Measurements from ENCODE around the gene COX8C. TPM values are rescaled to one million over a fixed set of nuclear protein-coding genes. Genes with fewer than 3 reads are reported as not detected.

Gene COX8C
- total RNA-seq, 1 donor from 2014 or later, result not detected

- Mint-ChIP-seq H3K27ac (no peak overlapping the region), H3K4me3 (ENCODE audit: low read depth) (no peak overlapping the region), H3K36me3 (ENCODE audit: low read depth) (peaks cover 4% of the 10 kb centered on the region), H3K9me3 (no peaks in the 10 kb centered on the region), H3K27me3 (ENCODE audit: low read depth) (no peaks in the 10 kb centered on the region), H3K4me1 (ENCODE audit: low read depth) (peaks cover 12% of the 10 kb centered on the region)
- DNase-seq (ENCODE audit: low spot score), result no peak
- intact Hi-C loops (cut with micrococcal nuclease), result no loop called here
These were observed 31.4 kb upstream of the COX8C start for GRCh38 chr14:93315575-93315974.

GRCh38 chr14:93316716-93317115 lies 30.3 kb upstream of the COX8C start:
- Mint-ChIP-seq H3K27ac (no peak overlapping the region), H3K4me3 (ENCODE audit: low read depth) (no peak overlapping the region), H3K27me3 (ENCODE audit: low read depth) (no peaks in the 10 kb centered on the region), H3K36me3 (ENCODE audit: low read depth) (peaks cover 4% of the 10 kb centered on the region), H3K9me3 (no peaks in the 10 kb centered on the region), H3K4me1 (ENCODE audit: low read depth) (peaks cover 12% of the 10 kb centered on the region)
- intact Hi-C loops (cut with micrococcal nuclease), result no loop called here
- DNase-seq (ENCODE audit: low spot score), result no peak

GRCh38 chr14:93317210-93317874 lies 29.6 kb upstream of the COX8C start:
- peaks cover 12% of the 10 kb centered on the region for H3K4me1 Mint-ChIP-seq (ENCODE audit: low read depth)
- H3K9me3 Mint-ChIP-seq, result no peaks in the 10 kb centered on the region
- H3K27me3 Mint-ChIP-seq (ENCODE audit: low read depth), result no peaks in the 10 kb centered on the region
- DNase-seq (ENCODE audit: low spot score), result no peak
- intact Hi-C loops (cut with micrococcal nuclease), result no loop called here
- H3K27ac Mint-ChIP-seq, result no peak overlapping the region
- no peak overlapping the region for H3K4me3 Mint-ChIP-seq (ENCODE audit: low read depth)
- peaks cover 4% of the 10 kb centered on the region for H3K36me3 Mint-ChIP-seq (ENCODE audit: low read depth)

- intact Hi-C loops (cut with micrococcal nuclease), result no loop called here
- no peak overlapping the region for H3K4me3 Mint-ChIP-seq (ENCODE audit: low read depth)
- no peaks in the 10 kb centered on the region for H3K9me3 Mint-ChIP-seq
- peaks cover 4% of the 10 kb centered on the region for H3K36me3 Mint-ChIP-seq (ENCODE audit: low read depth)
- peaks cover 12% of the 10 kb centered on the region for H3K4me1 Mint-ChIP-seq (ENCODE audit: low read depth)
- H3K27ac Mint-ChIP-seq, result no peak overlapping the region
- no peak for DNase-seq (ENCODE audit: low spot score)
- H3K27me3 Mint-ChIP-seq (ENCODE audit: low read depth), result no peaks in the 10 kb centered on the region
These were observed 28.8 kb upstream of the COX8C start for GRCh38 chr14:93317875-93318807.

GRCh38 chr14:93318927-93319326 lies 28.1 kb upstream of the COX8C start:
- Mint-ChIP-seq H3K36me3 (ENCODE audit: low read depth) (peaks cover 12% of the 10 kb centered on the region), H3K27me3 (ENCODE audit: low read depth) (no peaks in the 10 kb centered on the region), H3K4me3 (ENCODE audit: low read depth) (no peak overlapping the region), H3K4me1 (ENCODE audit: low read depth) (peaks cover 12% of the 10 kb centered on the region), H3K27ac (no peak overlapping the region), H3K9me3 (no peaks in the 10 kb centered on the region)
- no peak for DNase-seq (ENCODE audit: low spot score)
- intact Hi-C loops (cut with micrococcal nuclease), result no loop called here

- H3K9me3 Mint-ChIP-seq, result no peaks in the 10 kb centered on the region
- no peak overlapping the region for H3K27ac Mint-ChIP-seq
- no peak overlapping the region for H3K4me3 Mint-ChIP-seq (ENCODE audit: low read depth)
- intact Hi-C loops (cut with micrococcal nuclease), result no loop called here
- no peak for DNase-seq (ENCODE audit: low spot score)
- H3K27me3 Mint-ChIP-seq (ENCODE audit: low read depth), result no peaks in the 10 kb centered on the region
- H3K4me1 Mint-ChIP-seq (ENCODE audit: low read depth), result peaks cover 12% of the 10 kb centered on the region
- H3K36me3 Mint-ChIP-seq (ENCODE audit: low read depth), result peaks cover 14% of the 10 kb centered on the region
These were observed 27.5 kb upstream of the COX8C start for GRCh38 chr14:93319494-93319893.

- H3K27ac Mint-ChIP-seq, result no peak overlapping the region
- H3K4me3 Mint-ChIP-seq (ENCODE audit: low read depth), result no peak overlapping the region
- peaks cover 12% of the 10 kb centered on the region for H3K4me1 Mint-ChIP-seq (ENCODE audit: low read depth)
- H3K9me3 Mint-ChIP-seq, result no peaks in the 10 kb centered on the region
- no peaks in the 10 kb centered on the region for H3K27me3 Mint-ChIP-seq (ENCODE audit: low read depth)
- DNase-seq (ENCODE audit: low spot score), result no peak
- intact Hi-C loops (cut with micrococcal nuclease), result no loop called here
- H3K36me3 Mint-ChIP-seq (ENCODE audit: low read depth), result peaks cover 17% of the 10 kb centered on the region
These were observed 27.0 kb upstream of the COX8C start for GRCh38 chr14:93319958-93320357.

GRCh38 chr14:93320489-93320888 lies 26.5 kb upstream of the COX8C start:
- Mint-ChIP-seq H3K36me3 (ENCODE audit: low read depth) (peaks cover 17% of the 10 kb centered on the region), H3K27ac (no peak overlapping the region), H3K4me1 (ENCODE audit: low read depth) (peaks cover 12% of the 10 kb centered on the region), H3K27me3 (ENCODE audit: low read depth) (no peaks in the 10 kb centered on the region), H3K4me3 (ENCODE audit: low read depth) (no peak overlapping the region), H3K9me3 (no peaks in the 10 kb centered on the region)
- intact Hi-C loops (cut with micrococcal nuclease), result no loop called here
- DNase-seq (ENCODE audit: low spot score), result no peak

- Mint-ChIP-seq H3K9me3 (no peaks in the 10 kb centered on the region), H3K4me1 (ENCODE audit: low read depth) (peaks cover 12% of the 10 kb centered on the region)
- intact Hi-C loops (cut with micrococcal nuclease), result no loop called here
These were observed 23.9 kb upstream of the COX8C start for GRCh38 chr14:93322929-93323599.

GRCh38 chr14:93323600-93324174 lies 23.3 kb upstream of the COX8C start:
- intact Hi-C loops (cut with micrococcal nuclease), result no loop called here
- no peaks in the 10 kb centered on the region for H3K27me3 Mint-ChIP-seq (ENCODE audit: low read depth)
- H3K4me3 Mint-ChIP-seq (ENCODE audit: low read depth), result no peak overlapping the region
- peaks cover 12% of the 10 kb centered on the region for H3K4me1 Mint-ChIP-seq (ENCODE audit: low read depth)
- no peak for DNase-seq (ENCODE audit: low spot score)
- no peak overlapping the region for H3K27ac Mint-ChIP-seq
- no peaks in the 10 kb centered on the region for H3K9me3 Mint-ChIP-seq
- peaks cover 12% of the 10 kb centered on the region for H3K36me3 Mint-ChIP-seq (ENCODE audit: low read depth)

More at GRCh38 chr14:93322929-93323599, 23.9 kb upstream of the COX8C start:
- Mint-ChIP-seq H3K4me3 (ENCODE audit: low read depth) (no peak overlapping the region), H3K36me3 (ENCODE audit: low read depth) (peaks cover 13% of the 10 kb centered on the region), H3K27ac (no peak overlapping the region), H3K27me3 (ENCODE audit: low read depth) (no peaks in the 10 kb centered on the region)
- DNase-seq (ENCODE audit: low spot score), result no peak

GRCh38 chr14:93326196-93326595 lies 20.8 kb upstream of the COX8C start:
- Mint-ChIP-seq H3K27ac (no peak overlapping the region), H3K4me1 (ENCODE audit: low read depth) (peaks cover 17% of the 10 kb centered on the region), H3K27me3 (ENCODE audit: low read depth) (no peaks in the 10 kb centered on the region), H3K36me3 (ENCODE audit: low read depth) (peaks cover 12% of the 10 kb centered on the region), H3K9me3 (no peaks in the 10 kb centered on the region), H3K4me3 (ENCODE audit: low read depth) (no peak overlapping the region)
- DNase-seq (ENCODE audit: low spot score), result no peak
- intact Hi-C loops (cut with micrococcal nuclease), result no loop called here

GRCh38 chr14:93328546-93328945 lies 18.4 kb upstream of the COX8C start:
- peaks cover 24% of the 10 kb centered on the region for H3K4me1 Mint-ChIP-seq (ENCODE audit: low read depth)
- H3K9me3 Mint-ChIP-seq, result no peaks in the 10 kb centered on the region
- intact Hi-C loops (cut with micrococcal nuclease), result no loop called here
- no peak for DNase-seq (ENCODE audit: low spot score)
- peaks cover 11% of the 10 kb centered on the region for H3K36me3 Mint-ChIP-seq (ENCODE audit: low read depth)
- H3K4me3 Mint-ChIP-seq (ENCODE audit: low read depth), result no peak overlapping the region
- no peaks in the 10 kb centered on the region for H3K27me3 Mint-ChIP-seq (ENCODE audit: low read depth)
- no peak overlapping the region for H3K27ac Mint-ChIP-seq

Measured in activated T-helper 2 cell treated with anti-CD3 and anti-CD28 coated beads, Interferon-gamma antibody, Interleukin-2, Interleukin-4, amounts not matched to agents 10 μg/mL and 5 μg/mL and 100 μg/mL, durations not matched to agents 14 hours and 24 hours and 36 hours (primary cell).